ENCODE results near the gene AVPR2. TPM values are rescaled to one million over a fixed set of nuclear protein-coding genes. Genes with fewer than 3 reads are reported as not detected.

AVPR2 gene
- total RNA-seq, 1 donor from 2014 or later, result 0.77 TPM

DNA sequence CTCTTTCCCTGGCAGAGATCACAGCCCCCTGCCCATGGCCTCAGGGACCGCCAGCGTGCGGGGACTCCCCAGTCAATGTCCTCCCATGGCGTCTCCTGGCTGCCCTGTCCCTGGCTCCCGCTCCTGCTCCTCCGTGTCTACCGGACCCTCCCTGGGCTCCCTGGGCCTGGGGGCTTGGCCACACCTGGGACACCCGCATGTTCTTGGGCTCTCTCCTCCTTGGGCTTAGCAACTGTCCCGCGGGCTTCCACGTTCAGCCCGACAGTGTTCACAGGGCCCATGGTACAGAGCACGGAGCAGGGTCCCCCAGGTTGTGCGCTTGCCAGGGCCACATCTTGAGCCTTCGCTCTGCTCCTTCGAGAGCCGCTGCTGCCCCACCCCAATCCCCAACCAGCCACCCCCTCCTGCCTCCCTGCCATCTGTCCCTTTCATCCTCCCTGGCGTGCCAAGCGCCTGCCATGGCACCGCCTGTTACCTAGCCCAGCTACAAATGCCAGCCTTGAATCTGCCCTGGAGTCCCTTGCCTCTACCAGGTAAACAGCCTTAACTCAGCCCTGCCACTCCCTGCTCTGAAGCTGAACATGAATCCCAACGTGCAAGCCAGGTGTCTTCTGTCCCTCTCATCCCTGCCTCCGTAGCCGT lies 3.9 kb downstream of the AVPR2 start:
- Mint-ChIP-seq H3K4me3 (ENCODE audit: unreplicated experiment) (no peak overlapping the region), H3K27me3 (ENCODE audit: unreplicated experiment) (peaks cover 3% of the 10 kb centered on the region), H3K4me1 (ENCODE audit: unreplicated experiment) (peaks cover 10% of the 10 kb centered on the region), H3K9me3 (ENCODE audit: unreplicated experiment) (no peaks in the 10 kb centered on the region), H3K36me3 (ENCODE audit: low read depth, unreplicated experiment) (peaks cover 4% of the 10 kb centered on the region), H3K27ac (ENCODE audit: unreplicated experiment) (no peak overlapping the region)
- no peak for DNase-seq (ENCODE audit: low spot score)
- TF ChIP-seq CTCF (IDR thresholded peaks at IDR 0.05; ENCODE audit: unreplicated experiment), result no peak

GRCh38 chrX:153909024-153909979 lies 4.8 kb downstream of the AVPR2 start:
- no peak overlapping the region for H3K4me3 Mint-ChIP-seq (ENCODE audit: unreplicated experiment)
- DNase-seq (ENCODE audit: low spot score), result no peak
- no peaks in the 10 kb centered on the region for H3K27me3 Mint-ChIP-seq (ENCODE audit: unreplicated experiment)

DNA sequence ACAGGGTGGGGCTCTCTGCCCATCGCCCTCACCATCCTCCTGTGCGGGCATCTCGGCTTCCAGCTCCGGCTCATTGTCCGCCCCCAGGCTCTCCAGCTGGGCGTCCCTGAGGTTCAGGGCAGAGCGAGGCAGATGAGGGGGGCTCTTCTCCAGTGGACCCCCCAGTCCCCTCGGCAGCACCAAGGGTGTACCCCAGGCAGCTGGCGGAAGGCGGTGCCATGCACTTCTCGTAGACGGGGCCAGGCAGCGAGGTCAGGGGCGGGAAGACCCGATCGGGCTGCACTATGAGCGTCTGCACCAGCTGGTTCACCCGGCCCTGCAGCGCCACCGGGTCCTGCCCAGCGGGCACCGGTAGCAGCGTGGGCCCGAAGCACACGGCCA lies 5.5 kb downstream of the AVPR2 start:
- H3K9me3 Mint-ChIP-seq (ENCODE audit: unreplicated experiment), result no peaks in the 10 kb centered on the region
- H3K27ac Mint-ChIP-seq (ENCODE audit: unreplicated experiment), result no peak overlapping the region
- H3K36me3 Mint-ChIP-seq (ENCODE audit: low read depth, unreplicated experiment), result peaks cover 4% of the 10 kb centered on the region
- no peak for DNase-seq (ENCODE audit: low spot score)
- no peak for TF ChIP-seq CTCF (IDR thresholded peaks at IDR 0.05; ENCODE audit: unreplicated experiment)
- H3K4me3 Mint-ChIP-seq (ENCODE audit: unreplicated experiment), result no peak overlapping the region
- H3K4me1 Mint-ChIP-seq (ENCODE audit: unreplicated experiment), result peaks cover under 1% of the 10 kb centered on the region
- H3K27me3 Mint-ChIP-seq (ENCODE audit: unreplicated experiment), result no peaks in the 10 kb centered on the region

More at GRCh38 chrX:153909024-153909979, 4.8 kb downstream of the AVPR2 start:
- no peaks in the 10 kb centered on the region for H3K9me3 Mint-ChIP-seq (ENCODE audit: unreplicated experiment)
- H3K27ac Mint-ChIP-seq (ENCODE audit: unreplicated experiment), result no peak overlapping the region
- TF ChIP-seq CTCF (IDR thresholded peaks at IDR 0.05; ENCODE audit: unreplicated experiment), result no peak
- peaks cover 4% of the 10 kb centered on the region for H3K36me3 Mint-ChIP-seq (ENCODE audit: low read depth, unreplicated experiment)
- H3K4me1 Mint-ChIP-seq (ENCODE audit: unreplicated experiment), result peaks cover 3% of the 10 kb centered on the region

DNA sequence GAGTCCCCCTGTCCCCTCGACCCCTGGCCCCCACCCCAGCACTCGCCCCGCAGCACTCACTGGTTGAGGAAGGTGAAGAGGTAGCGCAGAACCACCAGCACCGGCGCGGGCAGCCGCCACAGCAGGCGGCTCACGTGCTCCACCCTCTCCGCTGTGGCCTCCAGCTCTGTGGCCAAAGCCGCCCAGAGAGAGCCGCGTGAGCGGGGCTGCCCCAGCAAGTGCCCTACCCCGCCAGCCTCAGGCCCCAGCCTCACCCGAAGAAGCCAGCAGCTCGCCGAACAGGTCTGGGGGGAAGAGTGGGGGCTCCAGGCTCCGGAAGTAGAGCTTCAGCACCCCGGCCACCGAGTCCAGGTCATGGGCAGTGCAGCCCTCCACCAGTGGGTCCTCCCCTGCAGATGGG lies 6.0 kb downstream of the AVPR2 start:
- TF ChIP-seq CTCF (IDR thresholded peaks at IDR 0.05; ENCODE audit: unreplicated experiment), result no peak
- DNase-seq (ENCODE audit: low spot score), result no peak
- Mint-ChIP-seq H3K9me3 (ENCODE audit: unreplicated experiment) (no peaks in the 10 kb centered on the region), H3K27me3 (ENCODE audit: unreplicated experiment) (no peaks in the 10 kb centered on the region), H3K4me1 (ENCODE audit: unreplicated experiment) (no peaks in the 10 kb centered on the region), H3K36me3 (ENCODE audit: low read depth, unreplicated experiment) (peaks cover 4% of the 10 kb centered on the region), H3K27ac (ENCODE audit: unreplicated experiment) (no peak overlapping the region), H3K4me3 (ENCODE audit: unreplicated experiment) (no peak overlapping the region)

- Mint-ChIP-seq H3K27me3 (ENCODE audit: unreplicated experiment) (no peaks in the 10 kb centered on the region), H3K4me3 (ENCODE audit: unreplicated experiment) (no peak overlapping the region), H3K36me3 (ENCODE audit: low read depth, unreplicated experiment) (peaks cover 4% of the 10 kb centered on the region), H3K4me1 (ENCODE audit: unreplicated experiment) (no peaks in the 10 kb centered on the region), H3K27ac (ENCODE audit: unreplicated experiment) (peak overlapping the region; percentile 74), H3K9me3 (ENCODE audit: unreplicated experiment) (no peaks in the 10 kb centered on the region)
- TF ChIP-seq CTCF (IDR thresholded peaks at IDR 0.05; ENCODE audit: unreplicated experiment), result no peak
- DNase-seq (ENCODE audit: low spot score), result no peak
Measured at GRCh38 chrX:153911798-153912197, 7.3 kb downstream of the AVPR2 start.

Measured in endothelial cell (in vitro differentiated cells).